ENCODE results near the gene EPYC.
A peak's percentile ranks its signal among the peaks of the same experiment; 100 is the strongest.
"Not testable (repeated sequence)": the region's sequence is repeated elsewhere in the genome, so short reads cannot be mapped to it uniquely, and the experiment has no call there.

Gene EPYC

GRCh38 chr12:90991952-90992465, 12.8 kb downstream of the EPYC start:
- no peak for DNase-seq (ENCODE audit: low spot score)

- DNase-seq (ENCODE audit: low spot score), result no peak
Observed at GRCh38 chr12:90990611-90991010, 14.2 kb downstream of the EPYC start.

- DNase-seq (ENCODE audit: low spot score), result no peak
Observed at GRCh38 chr12:90989686-90990111, 15.1 kb downstream of the EPYC start.

- no peak for DNase-seq (ENCODE audit: low spot score)
Observed at GRCh38 chr12:90987520-90987919, 17.3 kb downstream of the EPYC start.

- peak; percentile 17 for DNase-seq (ENCODE audit: low spot score)
Observed at GRCh38 chr12:90987101-90987500, 17.7 kb downstream of the EPYC start.

- DNase-seq (ENCODE audit: low spot score), result not testable (repeated sequence)
Observed at GRCh38 chr12:90985331-90985730, 19.4 kb downstream of the EPYC start.

GRCh38 chr12:90984114-90984513, 20.7 kb downstream of the EPYC start:
- DNase-seq (ENCODE audit: low spot score), result no peak

- DNase-seq (ENCODE audit: low spot score), result no peak
Observed at GRCh38 chr12:90982170-90982569, 22.6 kb downstream of the EPYC start.

- DNase-seq (ENCODE audit: low spot score), result no peak
Observed at GRCh38 chr12:90979951-90980350, 24.8 kb downstream of the EPYC start.

GRCh38 chr12:90979019-90979418, 25.8 kb downstream of the EPYC start:
- no peak for DNase-seq (ENCODE audit: low spot score)

- peak; percentile 55 for DNase-seq (ENCODE audit: low spot score)
Observed at GRCh38 chr12:90978117-90978770, 26.5 kb downstream of the EPYC start.

- DNase-seq (ENCODE audit: low spot score), result no peak
Observed at GRCh38 chr12:90977224-90977623, 27.5 kb downstream of the EPYC start.

- peak; percentile 29 for DNase-seq (ENCODE audit: low spot score)
Observed at GRCh38 chr12:90974286-90974685, 30.5 kb downstream of the EPYC start.

- DNase-seq (ENCODE audit: low spot score), result no peak
Observed at GRCh38 chr12:90972226-90972625, 32.5 kb downstream of the EPYC start.

GRCh38 chr12:90970911-90971310, 33.9 kb downstream of the EPYC start:
- DNase-seq (ENCODE audit: low spot score), result no peak

GRCh38 chr12:90970471-90970870, 34.3 kb downstream of the EPYC start:
- DNase-seq (ENCODE audit: low spot score), result peak; percentile 26

GRCh38 chr12:90969851-90970250, 34.9 kb downstream of the EPYC start:
- no peak for DNase-seq (ENCODE audit: low spot score)

GRCh38 chr12:90969346-90969745, 35.4 kb downstream of the EPYC start:
- no peak for DNase-seq (ENCODE audit: low spot score)

GRCh38 chr12:90965204-90965603, 39.6 kb downstream of the EPYC start:
- no peak for DNase-seq (ENCODE audit: low spot score)

- DNase-seq (ENCODE audit: low spot score), result no peak
Observed at GRCh38 chr12:90964616-90965015, 40.2 kb downstream of the EPYC start.

- DNase-seq (ENCODE audit: low spot score), result no peak
Observed at GRCh38 chr12:90963946-90964345, 40.8 kb downstream of the EPYC start.

- no peak for DNase-seq (ENCODE audit: low spot score)
Observed at GRCh38 chr12:90961154-90961553, 43.6 kb downstream of the EPYC start.

- DNase-seq (ENCODE audit: low spot score), result peak; percentile 50
Observed at GRCh38 chr12:90959538-90960139, 45.1 kb downstream of the EPYC start.

GRCh38 chr12:90959032-90959431, 45.7 kb downstream of the EPYC start:
- no peak for DNase-seq (ENCODE audit: low spot score)

Measured in kidney tubule cell (primary cell).